Vagina (tissue), 2 donors: Measurements from ENCODE around the gene UBQLNL. TPM values are rescaled to one million over a fixed set of nuclear protein-coding genes. Genes with fewer than 3 reads are reported as not detected.

Experiments used
- DNase-seq, 2 donors: peaks; one replicate each; pipeline ENCODE4 v3.0.0-alpha.2; 2017; ENCODE audit errors: extremely low spot score in 2 of 2
- H3K27ac ChIP-seq: fragments of 200-600 bp; sonication (generic); one replicate; pipeline ENCODE4 v1.5.1; 2019
- H3K27me3 ChIP-seq: fragments of 200-600 bp; sonication (generic); one replicate; pipeline ENCODE4 v1.5.1; 2019
- H3K36me3 ChIP-seq, 2 donors: fragments of 200-600 bp; sonication (generic); one replicate each; pipeline ENCODE4 v1.5.1; 2017 to 2019
- H3K4me1 ChIP-seq: fragments of 200-600 bp; sonication (generic); one replicate; pipeline ENCODE4 v1.5.1; 2019
- H3K4me3 ChIP-seq, 2 donors: fragments of 200-600 bp; sonication (generic); 1 replicate in 1 of 2; 2 replicates in 1 of 2; pipeline ENCODE4 v1.5.1; 2016 to 2019
- H3K9me3 ChIP-seq: fragments of 200-600 bp; sonication (generic); one replicate; pipeline ENCODE4 v1.5.1; 2019
- CTCF ChIP-seq, 3 experiments: fragments of 450-650 bp in 2 of 3; fragments of 200-600 bp in 1 of 3; sonication (generic) in 1 of 3; IDR thresholded peaks; one replicate each; pipeline ENCODE4 v1.5.1; 2017 to 2019; ENCODE audit warnings: antibody characterized with exemption in 3 of 3, mild to moderate bottlenecking in 2 of 3, moderate library complexity in 2 of 3
- POLR2A ChIP-seq, 2 donors: fragments of 450-650 bp; IDR thresholded peaks; one replicate each; pipeline ENCODE4 v1.6.1; 2017; ENCODE audit warnings: antibody characterized with exemption in 2 of 2, mild to moderate bottlenecking in 2 of 2, moderate library complexity in 2 of 2
- POLR2AphosphoS5 ChIP-seq, 2 donors: sonication (generic); formaldehyde crosslinking; IDR thresholded peaks; one replicate each; pipeline ENCODE4 v1.9.0; 2017; ENCODE audit warnings: antibody characterized with exemption in 2 of 2, mild to moderate bottlenecking in 2 of 2, low read depth in 1 of 2; ENCODE audit not compliant: insufficient read depth in 1 of 2
- intact Hi-C: fragments of 100-400 bp; cut with DNase I; formaldehyde crosslinking; loops from one replicate; pipeline ENCODE4 v1.15.1; 2023
- total RNA-seq: library from RNA; depleted of rRNA; stranded (reverse); fragments of >200 nt; gene quantifications from one replicate; pipeline ENCODE4 v1.2.3, GENCODE V29; 2016

The UBQLNL gene
- total RNA-seq, 1 donor from 2014 or later = 0.98 TPM

GRCh38 chr11:5500393-5500801 lies 16.1 kb downstream of the UBQLNL start:
- Histone ChIP-seq H3K36me3 (no peaks in the 10 kb centered on the region), H3K27ac (no peak overlapping the region), H3K4me3 (no peak overlapping the region), H3K4me1 (no peaks in the 10 kb centered on the region), H3K27me3 (no peaks in the 10 kb centered on the region), H3K9me3 (no peaks in the 10 kb centered on the region)
- TF ChIP-seq POLR2AphosphoS5 (IDR thresholded peaks at IDR 0.05; ENCODE audit: insufficient read depth in 1 of 2, low read depth in 1 of 2) = no peak
- TF ChIP-seq CTCF (IDR thresholded peaks at IDR 0.05) = no peak
- no peak for TF ChIP-seq POLR2A (IDR thresholded peaks at IDR 0.05)
- no peak for DNase-seq
- intact Hi-C loops = no loop called here

DNA sequence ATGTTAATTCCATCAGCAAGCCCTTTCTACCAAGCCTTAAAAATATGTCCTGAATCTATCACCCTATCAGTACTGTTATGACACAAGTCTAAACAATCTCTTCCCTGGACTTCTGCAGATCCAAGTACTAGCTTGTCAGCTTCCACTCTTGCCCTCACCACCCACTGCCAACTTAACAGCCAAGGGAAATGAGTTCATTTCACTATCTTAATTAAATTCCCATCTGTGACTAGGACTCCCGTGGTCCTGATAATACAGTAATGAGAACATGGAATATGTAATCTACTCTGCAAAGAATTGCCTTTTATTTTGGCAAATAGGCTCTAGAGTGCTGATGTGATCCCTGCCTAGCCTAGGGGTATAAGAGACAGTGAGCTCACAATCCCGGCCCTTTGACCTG lies 16.8 kb downstream of the UBQLNL start:
- H3K36me3 ChIP-seq = no peaks in the 10 kb centered on the region
- no peaks in the 10 kb centered on the region for H3K4me1 ChIP-seq
- DNase-seq = no peak
- no peak overlapping the region for H3K4me3 ChIP-seq
- no peak for TF ChIP-seq POLR2A (IDR thresholded peaks at IDR 0.05)
- no peak for TF ChIP-seq CTCF (IDR thresholded peaks at IDR 0.05)
- no peak for TF ChIP-seq POLR2AphosphoS5 (IDR thresholded peaks at IDR 0.05; ENCODE audit: insufficient read depth in 1 of 2, low read depth in 1 of 2)
- intact Hi-C loops = no loop called here
- H3K27ac ChIP-seq = no peak overlapping the region
- H3K9me3 ChIP-seq = no peaks in the 10 kb centered on the region
- H3K27me3 ChIP-seq = no peaks in the 10 kb centered on the region

DNA sequence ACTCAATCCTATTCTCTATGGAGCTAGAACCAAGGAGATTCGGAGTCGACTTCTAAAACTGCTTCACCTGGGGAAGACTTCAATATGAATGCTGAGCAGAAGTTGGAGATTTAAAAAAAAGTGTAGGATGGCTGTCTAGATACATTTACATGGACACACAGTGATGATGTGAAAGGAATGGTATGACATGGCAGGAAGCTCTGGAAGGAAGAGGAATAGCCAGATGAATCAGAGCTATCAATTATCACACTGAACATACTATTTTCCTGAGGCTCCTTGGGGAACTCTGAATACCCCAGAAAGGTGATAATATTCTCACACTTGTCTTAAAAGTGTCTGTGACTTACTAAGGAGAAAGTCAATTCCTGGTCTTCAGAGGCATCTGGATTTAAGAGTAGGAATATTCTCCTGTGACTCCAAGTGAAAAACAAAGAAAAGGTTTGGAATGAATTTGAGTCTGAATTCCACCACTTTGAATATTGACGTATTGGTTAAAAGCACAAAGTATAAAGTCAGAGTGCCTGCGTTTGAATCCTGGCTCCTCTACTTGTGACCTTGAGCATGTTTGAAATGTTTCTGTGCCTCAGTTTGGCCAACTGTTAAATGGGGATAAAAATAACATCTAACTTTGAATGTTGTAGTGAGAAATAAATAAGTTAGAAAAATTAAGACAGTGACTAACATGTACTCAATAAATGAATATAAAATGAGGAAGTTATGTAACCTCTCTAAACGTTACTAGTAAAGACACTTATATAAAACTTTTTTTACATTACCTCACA lies 26.7 kb downstream of the UBQLNL start:
- H3K4me1 ChIP-seq = no peaks in the 10 kb centered on the region
- intact Hi-C loops = no loop called here

GRCh38 chr11:5488798-5489399 lies 27.6 kb downstream of the UBQLNL start:
- H3K4me1 ChIP-seq = no peaks in the 10 kb centered on the region
- intact Hi-C loops = no loop called here
- no peaks in the 10 kb centered on the region for H3K36me3 ChIP-seq
- DNase-seq = no peak
- no peaks in the 10 kb centered on the region for H3K27me3 ChIP-seq
- no peak for TF ChIP-seq CTCF (IDR thresholded peaks at IDR 0.05)
- no peak for TF ChIP-seq POLR2AphosphoS5 (IDR thresholded peaks at IDR 0.05; ENCODE audit: insufficient read depth in 1 of 2, low read depth in 1 of 2)
- no peak for TF ChIP-seq POLR2A (IDR thresholded peaks at IDR 0.05)
- H3K27ac ChIP-seq = no peak overlapping the region
- H3K9me3 ChIP-seq = no peaks in the 10 kb centered on the region
- H3K4me3 ChIP-seq = no peak overlapping the region

More for the DNA sequence above, 26.7 kb downstream of the UBQLNL start:
- Histone ChIP-seq H3K27me3 (no peaks in the 10 kb centered on the region), H3K9me3 (no peaks in the 10 kb centered on the region), H3K27ac (no peak overlapping the region), H3K36me3 (no peaks in the 10 kb centered on the region), H3K4me3 (no peak overlapping the region)
- TF ChIP-seq POLR2AphosphoS5 (IDR thresholded peaks at IDR 0.05; ENCODE audit: insufficient read depth in 1 of 2, low read depth in 1 of 2) = no peak
- no peak for TF ChIP-seq CTCF (IDR thresholded peaks at IDR 0.05)
- TF ChIP-seq POLR2A (IDR thresholded peaks at IDR 0.05) = no peak
- no peak for DNase-seq

GRCh38 chr11:5488385-5488784 lies 28.1 kb downstream of the UBQLNL start, which contains the start of gene OR52D1:
OR52D1 (plus strand) TSS chr11:5488685; CDS start chr11:5488707, 22 bp downstream.
- Histone ChIP-seq H3K36me3 (no peaks in the 10 kb centered on the region), H3K9me3 (no peaks in the 10 kb centered on the region), H3K4me1 (no peaks in the 10 kb centered on the region), H3K4me3 (no peak within 1 kb of the TSS), H3K27me3 (no peaks in the 10 kb centered on the region), H3K27ac (no peak within 1 kb of the TSS)
- TF ChIP-seq CTCF (IDR thresholded peaks at IDR 0.05) = no peak
- intact Hi-C loops = no loop called here
- DNase-seq = no peak
